Measurements from ENCODE around the gene PARD3. TPM values are rescaled to one million over a fixed set of nuclear protein-coding genes. Genes with fewer than 3 reads are reported as not detected.

The PARD3 gene
- total RNA-seq, 1 experiment from 2014 or later, result 46.3 TPM

GRCh38 chr10:34131152-34131551 is 683.9 kb downstream of the PARD3 start:
- intact Hi-C loops (cut with micrococcal nuclease), result no loop called here
- Histone ChIP-seq H3K27me3 (ENCODE audit: insufficient read depth, low read length) (no peaks in the 10 kb centered on the region), H3K9me2 (ENCODE audit: insufficient read depth) (no peaks in the 10 kb centered on the region), H3K27ac (ENCODE audit: low read depth, low read length) (no peak overlapping the region), H3K4me3 (replicated peaks in 1 of 2; ENCODE audit: low read depth in 1 of 2, low read length in 2 of 2) (no peak overlapping the region), H3K4me1 (ENCODE audit: control insufficient read depth in 1 of 2, insufficient read depth in 2 of 2, low read length in 2 of 2) (no peaks in the 10 kb centered on the region), H4K20me1 (ENCODE audit: insufficient read depth) (no peaks in the 10 kb centered on the region), H3K36me3 (ENCODE audit: control insufficient read depth in 1 of 2, insufficient read depth in 2 of 2, low read length in 2 of 2) (no peaks in the 10 kb centered on the region), H3K9ac (ENCODE audit: low read length) (no peak overlapping the region), H3K4me2 (ENCODE audit: low read length) (no peak overlapping the region), H3K9me3 (ENCODE audit: control insufficient read depth in 1 of 2, insufficient read depth in 1 of 2, low read depth in 1 of 2, low read length in 2 of 2) (no peaks in the 10 kb centered on the region), H2AFZ (ENCODE audit: low read depth, low read length, poor library complexity, severe bottlenecking) (no peak overlapping the region), H3K79me2 (ENCODE audit: insufficient read depth, low read length) (no peaks in the 10 kb centered on the region)
- BruUV-seq (replicated peaks), result no TSS peak
- ATAC-seq (no peak), DNase-seq (ENCODE audit: low read depth, low spot score) (no peak)
- CTCF ChIA-PET, result no interaction called here
- RAD21 ChIA-PET (ENCODE audit: low non-redundant PET in 1 of 2, low total read pairs in 2 of 2, uncharacterized antibody in 2 of 2, unreplicated experiment in 2 of 2), result no interaction called here
- TF ChIP-seq SRF (IDR thresholded peaks at IDR 0.05; ENCODE audit: low read depth) (no peak), ZNF274 (IDR thresholded peaks at IDR 0.05; ENCODE audit: low read depth, low read length) (no peak), POLR2A (IDR thresholded peaks at IDR 0.05; ENCODE audit: borderline replicate concordance, extremely low read depth, insufficient read depth, insufficient read length) (no peak), ZFX (IDR thresholded peaks at IDR 0.05) (no peak), ZBTB33 (IDR thresholded peaks at IDR 0.05; ENCODE audit: extremely low read depth, insufficient replicate concordance, low read length) (no peak), EGR1 (IDR thresholded peaks at IDR 0.05; ENCODE audit: low read depth) (no peak), SIN3A (IDR thresholded peaks at IDR 0.05; ENCODE audit: low read depth) (no peak), FOSL1 (IDR thresholded peaks at IDR 0.05; ENCODE audit: low read depth) (no peak), POLR2AphosphoS5 (IDR thresholded peaks at IDR 0.05; ENCODE audit: low read depth, low read length) (no peak)
- TF ChIP-seq, protein P1, sequence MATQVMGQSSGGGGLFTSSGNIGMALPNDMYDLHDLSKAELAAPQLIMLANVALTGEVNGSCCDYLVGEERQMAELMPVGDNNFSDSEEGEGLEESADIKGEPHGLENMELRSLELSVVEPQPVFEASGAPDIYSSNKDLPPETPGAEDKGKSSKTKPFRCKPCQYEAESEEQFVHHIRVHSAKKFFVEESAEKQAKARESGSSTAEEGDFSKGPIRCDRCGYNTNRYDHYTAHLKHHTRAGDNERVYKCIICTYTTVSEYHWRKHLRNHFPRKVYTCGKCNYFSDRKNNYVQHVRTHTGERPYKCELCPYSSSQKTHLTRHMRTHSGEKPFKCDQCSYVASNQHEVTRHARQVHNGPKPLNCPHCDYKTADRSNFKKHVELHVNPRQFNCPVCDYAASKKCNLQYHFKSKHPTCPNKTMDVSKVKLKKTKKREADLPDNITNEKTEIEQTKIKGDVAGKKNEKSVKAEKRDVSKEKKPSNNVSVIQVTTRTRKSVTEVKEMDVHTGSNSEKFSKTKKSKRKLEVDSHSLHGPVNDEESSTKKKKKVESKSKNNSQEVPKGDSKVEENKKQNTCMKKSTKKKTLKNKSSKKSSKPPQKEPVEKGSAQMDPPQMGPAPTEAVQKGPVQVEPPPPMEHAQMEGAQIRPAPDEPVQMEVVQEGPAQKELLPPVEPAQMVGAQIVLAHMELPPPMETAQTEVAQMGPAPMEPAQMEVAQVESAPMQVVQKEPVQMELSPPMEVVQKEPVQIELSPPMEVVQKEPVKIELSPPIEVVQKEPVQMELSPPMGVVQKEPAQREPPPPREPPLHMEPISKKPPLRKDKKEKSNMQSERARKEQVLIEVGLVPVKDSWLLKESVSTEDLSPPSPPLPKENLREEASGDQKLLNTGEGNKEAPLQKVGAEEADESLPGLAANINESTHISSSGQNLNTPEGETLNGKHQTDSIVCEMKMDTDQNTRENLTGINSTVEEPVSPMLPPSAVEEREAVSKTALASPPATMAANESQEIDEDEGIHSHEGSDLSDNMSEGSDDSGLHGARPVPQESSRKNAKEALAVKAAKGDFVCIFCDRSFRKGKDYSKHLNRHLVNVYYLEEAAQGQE (IDR thresholded peaks at IDR 0.05; ENCODE audit: low read depth), result no peak
- POLR2A ChIA-PET, result no interaction called here

Data from HCT116 (cell line).